ENCODE measurements around the gene ULK4. TPM values are rescaled to one million over a fixed set of nuclear protein-coding genes. Genes with fewer than 3 reads are reported as not detected.

ULK4 gene
- total RNA-seq, 1 donor: 42.5 TPM

DNA sequence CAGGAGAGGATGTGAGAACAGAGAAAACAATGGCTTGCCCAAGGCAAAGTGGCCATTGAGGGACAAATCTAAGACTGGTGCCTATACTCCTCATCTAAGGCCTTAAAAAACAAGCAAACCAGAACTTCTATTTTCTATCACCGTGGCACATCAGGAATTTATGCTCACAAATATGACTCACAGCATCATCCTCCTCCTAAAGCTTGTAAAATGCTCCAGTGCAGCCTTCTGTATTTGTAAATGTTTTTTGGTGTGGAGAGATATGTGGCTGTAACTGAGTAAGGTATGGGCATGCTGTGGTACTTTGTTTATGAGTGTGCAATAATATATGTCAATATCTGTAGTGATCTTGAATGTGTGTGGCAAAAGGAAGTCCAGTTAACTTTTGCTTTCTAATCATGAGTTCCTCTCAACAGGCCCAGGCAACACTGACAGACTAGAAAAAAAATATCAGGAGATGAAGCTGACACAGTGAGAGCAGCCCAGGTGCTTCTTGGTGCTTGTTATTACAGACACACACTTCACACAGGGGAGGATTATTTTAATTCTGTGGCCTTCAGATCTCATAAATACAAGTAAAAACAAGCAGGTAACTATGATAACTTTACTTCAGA is 702.3 kb downstream of the ULK4 start:
- H3K9me3 ChIP-seq (ENCODE audit: low read depth, low read length): no peaks in the 10 kb centered on the region
- H3K27me3 ChIP-seq (ENCODE audit: insufficient read depth, low read length): no peaks in the 10 kb centered on the region
- no peaks in the 10 kb centered on the region for H3K4me1 ChIP-seq (ENCODE audit: insufficient read depth, low read length)
- no peak overlapping the region for H3K4me3 ChIP-seq (ENCODE audit: low read length)

DNA sequence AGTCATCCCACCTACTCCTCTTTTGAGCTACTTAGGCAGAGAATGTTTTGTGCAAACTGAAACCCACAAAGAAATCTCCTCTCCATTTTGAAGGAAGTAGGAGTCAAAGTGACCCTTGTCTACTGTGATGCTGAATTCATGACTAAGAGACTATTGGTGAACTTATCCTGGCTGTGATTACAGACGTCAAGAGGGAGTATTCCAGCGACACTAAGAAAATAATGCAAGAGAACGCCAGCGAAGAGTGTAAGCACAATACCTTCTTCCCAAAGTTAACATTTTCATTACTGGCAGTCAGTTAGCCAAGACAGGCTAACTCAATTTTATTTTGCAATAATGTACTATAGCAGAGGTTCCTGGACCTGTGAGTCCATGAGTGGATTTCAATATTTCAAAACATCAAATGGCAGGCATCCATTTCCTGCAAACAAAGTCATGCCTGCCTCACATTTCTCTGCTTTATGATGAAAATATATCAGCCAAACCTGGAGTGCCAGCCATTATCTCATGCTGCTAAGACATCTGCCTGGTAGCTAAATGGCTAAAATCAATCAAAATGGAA is 703.6 kb downstream of the ULK4 start:
- no peaks in the 10 kb centered on the region for H3K9me3 ChIP-seq (ENCODE audit: low read depth, low read length)
- no peaks in the 10 kb centered on the region for H3K4me1 ChIP-seq (ENCODE audit: insufficient read depth, low read length)
- H3K4me3 ChIP-seq (ENCODE audit: low read length): no peak overlapping the region
- no peaks in the 10 kb centered on the region for H3K27me3 ChIP-seq (ENCODE audit: insufficient read depth, low read length)

DNA sequence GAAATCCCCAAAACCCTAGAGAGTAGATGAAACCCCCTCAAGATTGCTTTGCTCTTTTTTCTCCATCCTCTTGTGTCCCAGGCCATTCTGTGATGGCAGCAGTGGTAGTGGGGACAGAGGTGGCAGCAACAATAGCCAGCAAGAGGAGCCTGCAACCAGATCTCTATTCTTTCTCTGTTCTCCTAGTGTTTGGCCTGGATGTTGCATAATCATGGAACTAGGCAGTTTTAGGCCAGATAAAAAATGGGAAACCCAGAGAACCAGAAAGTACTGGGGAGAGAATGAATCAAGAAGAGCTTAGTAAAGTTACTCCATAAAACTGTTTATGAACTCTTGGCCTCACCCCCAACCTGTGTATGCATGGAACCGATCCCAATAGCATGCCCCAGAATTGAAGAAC is 710.3 kb downstream of the ULK4 start:
- Histone ChIP-seq H3K4me3 (ENCODE audit: low read length) (no peak overlapping the region), H3K4me1 (ENCODE audit: insufficient read depth, low read length) (no peaks in the 10 kb centered on the region), H3K27me3 (ENCODE audit: insufficient read depth, low read length) (no peaks in the 10 kb centered on the region), H3K9me3 (ENCODE audit: low read depth, low read length) (no peaks in the 10 kb centered on the region)

DNA sequence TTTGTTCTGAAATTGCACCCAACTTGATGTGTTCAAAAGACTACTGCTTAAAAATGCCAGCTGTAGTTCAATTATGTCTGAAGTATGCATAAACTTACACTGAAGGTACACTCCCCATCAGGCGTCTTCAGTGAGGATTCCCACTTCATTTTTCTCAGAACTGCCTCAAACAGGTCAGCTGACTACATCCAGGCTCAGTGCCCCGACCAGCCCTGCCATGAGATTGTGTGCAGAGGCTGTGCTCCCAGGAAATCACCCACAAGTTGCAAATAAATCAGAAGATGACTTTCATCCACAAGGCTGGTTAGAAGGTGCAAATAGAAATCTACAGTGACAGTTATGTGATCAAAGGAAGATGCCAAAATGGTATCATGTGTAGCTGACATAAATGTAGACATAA is 711.1 kb downstream of the ULK4 start:
- Histone ChIP-seq H3K4me3 (ENCODE audit: low read length) (no peak overlapping the region), H3K9me3 (ENCODE audit: low read depth, low read length) (no peaks in the 10 kb centered on the region), H3K4me1 (ENCODE audit: insufficient read depth, low read length) (no peaks in the 10 kb centered on the region), H3K27me3 (ENCODE audit: insufficient read depth, low read length) (no peaks in the 10 kb centered on the region)

DNA sequence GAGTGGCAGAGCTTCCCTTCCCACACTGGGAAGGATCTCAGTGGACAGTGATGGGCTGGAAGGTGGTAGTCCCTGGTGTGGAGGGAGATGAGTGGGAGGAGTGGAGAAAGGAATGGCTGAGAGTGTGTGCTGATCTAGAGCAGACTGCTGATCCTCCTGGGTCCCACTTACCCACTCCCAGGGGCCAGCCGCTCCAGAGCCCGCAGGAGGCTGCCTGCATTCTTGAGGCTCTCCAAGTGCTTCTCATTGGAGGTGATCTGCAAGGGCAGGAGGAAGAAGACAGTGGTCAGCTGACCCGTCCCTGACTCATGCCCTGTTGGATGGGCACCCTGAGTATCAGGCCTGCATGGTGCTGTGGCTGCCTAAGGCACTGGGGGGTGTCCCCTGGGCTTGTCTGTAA is 712.6 kb downstream of the ULK4 start:
- no peaks in the 10 kb centered on the region for H3K27me3 ChIP-seq (ENCODE audit: insufficient read depth, low read length)
- H3K4me3 ChIP-seq (ENCODE audit: low read length): no peak overlapping the region
- H3K4me1 ChIP-seq (ENCODE audit: insufficient read depth, low read length): no peaks in the 10 kb centered on the region
- H3K9me3 ChIP-seq (ENCODE audit: low read depth, low read length): no peaks in the 10 kb centered on the region

DNA sequence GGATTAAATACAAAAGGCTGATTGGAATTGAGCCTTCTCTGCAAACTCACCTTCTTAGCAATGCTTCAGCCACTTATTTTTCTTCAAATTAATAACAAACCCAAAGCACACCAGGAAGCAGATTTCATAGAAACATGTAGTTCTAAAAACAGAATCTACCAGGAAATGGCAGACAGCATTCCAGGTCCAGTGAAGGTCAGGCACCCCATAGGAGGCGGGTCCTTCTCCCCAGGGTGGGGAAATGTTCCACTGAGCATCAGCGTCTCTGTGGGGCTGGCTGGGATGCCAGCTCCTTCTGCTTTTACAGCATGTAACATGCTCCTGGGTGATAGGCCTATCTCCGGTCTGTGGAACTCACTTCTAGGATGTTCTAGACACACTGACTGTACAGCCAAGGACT is 713.4 kb downstream of the ULK4 start:
- H3K4me1 ChIP-seq (ENCODE audit: insufficient read depth, low read length): no peaks in the 10 kb centered on the region
- no peaks in the 10 kb centered on the region for H3K9me3 ChIP-seq (ENCODE audit: low read depth, low read length)
- no peaks in the 10 kb centered on the region for H3K27me3 ChIP-seq (ENCODE audit: insufficient read depth, low read length)
- no peak overlapping the region for H3K4me3 ChIP-seq (ENCODE audit: low read length)

DNA sequence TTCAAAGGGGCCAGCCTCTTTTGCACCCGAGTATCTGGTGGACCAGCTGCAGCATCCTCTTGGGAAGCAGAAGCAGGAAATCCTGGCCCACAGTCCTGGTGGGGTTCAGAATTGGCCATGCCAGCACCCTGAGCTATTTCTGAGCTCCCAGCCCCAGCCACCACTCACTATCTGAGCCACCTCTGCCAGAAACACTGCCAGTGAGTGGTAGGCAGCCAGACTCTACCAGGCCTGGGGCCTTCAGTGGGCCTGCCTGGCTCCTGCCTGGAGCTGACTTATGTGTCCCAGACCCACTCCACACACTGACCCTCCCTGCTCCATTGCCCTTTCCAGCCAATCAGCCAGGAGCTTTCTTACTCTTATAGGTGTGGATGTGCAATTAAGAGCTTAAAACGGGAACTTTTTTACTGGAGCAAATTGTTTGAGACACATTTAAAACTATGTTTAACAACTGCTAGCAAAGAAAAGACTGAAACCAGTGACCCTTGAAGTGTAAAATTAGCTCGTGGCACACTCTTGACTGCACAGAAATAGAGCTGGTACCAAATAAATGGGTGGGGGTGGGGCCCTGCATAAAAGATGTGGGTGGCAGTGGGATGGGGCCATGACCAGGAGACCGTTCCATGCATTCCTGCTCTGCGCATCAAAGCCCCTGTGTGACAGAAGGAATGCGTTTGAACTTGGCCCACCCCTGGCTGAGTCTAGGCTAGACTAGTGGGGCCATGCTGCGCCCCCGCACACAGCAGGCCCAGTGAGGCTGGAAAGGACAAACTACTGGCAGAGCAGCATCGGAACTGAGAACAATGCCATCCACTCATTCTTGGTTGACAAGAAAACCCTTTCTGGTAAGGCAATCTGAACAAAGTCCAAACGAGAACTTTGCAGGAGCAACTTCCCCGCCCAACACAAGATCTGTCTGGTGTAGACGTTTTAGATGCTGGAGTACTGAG is 714.6 kb downstream of the ULK4 start:
- H3K9me3 ChIP-seq (ENCODE audit: low read depth, low read length): no peaks in the 10 kb centered on the region
- H3K27me3 ChIP-seq (ENCODE audit: insufficient read depth, low read length): no peaks in the 10 kb centered on the region
- H3K4me1 ChIP-seq (ENCODE audit: insufficient read depth, low read length): no peaks in the 10 kb centered on the region
- H3K4me3 ChIP-seq (ENCODE audit: low read length): no peak overlapping the region

DNA sequence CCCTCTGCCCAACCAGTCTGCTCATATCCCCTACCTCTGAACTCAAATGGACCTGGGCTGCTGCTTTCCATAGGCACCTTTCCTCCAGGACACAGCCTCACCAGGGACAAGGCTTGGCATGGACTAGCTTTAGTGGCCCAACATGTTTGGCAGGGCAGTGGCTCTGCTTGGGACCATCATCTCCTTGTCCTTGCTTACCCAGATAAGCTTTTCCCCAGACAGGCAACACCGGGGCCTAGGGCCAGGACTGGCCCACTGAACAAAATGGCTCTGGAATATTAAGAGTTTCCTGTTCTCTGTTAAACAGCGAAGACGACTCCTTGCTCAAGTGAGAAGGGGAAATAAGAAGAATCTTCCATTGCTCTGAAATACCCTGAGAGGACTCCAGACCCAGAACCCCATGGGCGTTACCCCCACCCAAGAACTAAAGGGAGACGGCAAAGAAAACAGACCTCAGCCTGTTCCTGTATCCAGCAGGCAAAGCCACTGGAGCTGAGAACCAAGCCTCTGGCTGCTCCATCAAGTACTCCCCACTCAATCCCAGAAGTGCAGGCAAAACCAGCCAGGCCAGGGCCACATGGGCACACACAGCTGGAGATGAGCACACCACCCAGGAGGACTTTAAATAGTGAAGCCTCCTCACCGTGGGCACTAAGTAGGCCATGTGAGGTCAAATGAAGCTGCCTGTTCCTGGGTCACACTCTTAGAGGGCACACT is 717.1 kb downstream of the ULK4 start:
- H3K4me3 ChIP-seq (ENCODE audit: low read length): no peak overlapping the region
- no peaks in the 10 kb centered on the region for H3K9me3 ChIP-seq (ENCODE audit: low read depth, low read length)
- H3K27me3 ChIP-seq (ENCODE audit: insufficient read depth, low read length): no peaks in the 10 kb centered on the region
- H3K4me1 ChIP-seq (ENCODE audit: insufficient read depth, low read length): no peaks in the 10 kb centered on the region

DNA sequence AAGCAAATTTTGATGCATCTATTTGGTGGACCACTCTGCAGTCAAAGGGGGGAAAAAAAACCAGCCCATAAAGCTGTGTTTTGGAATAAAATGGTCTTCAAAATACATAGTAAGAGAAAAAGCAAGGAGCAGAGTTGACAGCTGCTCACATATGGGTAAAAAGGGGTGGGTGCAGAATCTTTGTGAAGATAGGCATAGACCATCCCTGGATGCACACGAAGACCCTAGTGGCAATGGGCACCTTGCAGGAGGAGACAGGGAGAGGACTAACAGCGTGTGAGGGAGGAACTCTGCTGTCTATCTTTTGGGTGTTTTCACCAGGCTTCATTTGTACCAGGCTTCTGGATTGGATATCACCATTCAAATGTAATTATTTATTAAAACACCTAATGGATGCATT is 718.7 kb downstream of the ULK4 start:
- Histone ChIP-seq H3K4me1 (ENCODE audit: insufficient read depth, low read length) (no peaks in the 10 kb centered on the region), H3K27me3 (ENCODE audit: insufficient read depth, low read length) (no peaks in the 10 kb centered on the region), H3K9me3 (ENCODE audit: low read depth, low read length) (no peaks in the 10 kb centered on the region), H3K4me3 (ENCODE audit: low read length) (no peak overlapping the region)

DNA sequence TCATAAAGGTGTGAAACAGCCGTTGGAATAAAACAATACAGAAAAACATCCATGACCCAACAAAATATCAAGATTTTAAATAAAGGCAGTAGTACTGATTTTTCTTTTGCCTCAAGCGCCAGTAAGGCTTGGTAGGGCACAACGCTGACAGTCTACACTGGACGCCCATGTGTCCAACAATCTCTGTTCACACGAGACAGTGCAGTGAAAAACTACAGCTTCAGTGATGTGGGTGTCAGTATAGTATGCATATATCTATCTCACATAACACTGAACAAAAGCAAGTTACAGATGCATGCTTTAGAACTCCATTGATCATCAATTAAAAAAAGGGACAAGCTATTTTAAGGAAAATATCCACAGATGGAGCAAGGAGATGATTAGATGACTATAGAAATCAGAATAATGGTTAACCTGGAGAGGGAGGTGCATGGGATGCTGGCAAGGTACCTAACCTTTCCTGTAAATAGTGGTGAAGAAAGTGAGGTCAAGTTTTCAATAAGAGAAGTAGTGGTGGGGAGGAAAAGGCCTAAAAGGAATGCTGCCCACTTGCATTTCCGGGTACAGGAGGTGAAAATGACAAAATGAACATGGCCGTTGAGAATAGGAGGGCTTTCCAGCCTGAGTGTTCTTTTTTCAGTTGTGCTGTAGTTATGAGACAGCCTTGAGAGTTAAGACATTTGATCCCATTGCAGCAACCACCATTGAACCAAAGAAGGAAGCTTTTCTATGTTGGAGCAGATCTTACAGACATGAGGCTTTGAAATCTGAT is 719.9 kb downstream of the ULK4 start:
- Histone ChIP-seq H3K4me3 (ENCODE audit: low read length) (no peak overlapping the region), H3K9me3 (ENCODE audit: low read depth, low read length) (no peaks in the 10 kb centered on the region), H3K4me1 (ENCODE audit: insufficient read depth, low read length) (no peaks in the 10 kb centered on the region), H3K27me3 (ENCODE audit: insufficient read depth, low read length) (no peaks in the 10 kb centered on the region)

DNA sequence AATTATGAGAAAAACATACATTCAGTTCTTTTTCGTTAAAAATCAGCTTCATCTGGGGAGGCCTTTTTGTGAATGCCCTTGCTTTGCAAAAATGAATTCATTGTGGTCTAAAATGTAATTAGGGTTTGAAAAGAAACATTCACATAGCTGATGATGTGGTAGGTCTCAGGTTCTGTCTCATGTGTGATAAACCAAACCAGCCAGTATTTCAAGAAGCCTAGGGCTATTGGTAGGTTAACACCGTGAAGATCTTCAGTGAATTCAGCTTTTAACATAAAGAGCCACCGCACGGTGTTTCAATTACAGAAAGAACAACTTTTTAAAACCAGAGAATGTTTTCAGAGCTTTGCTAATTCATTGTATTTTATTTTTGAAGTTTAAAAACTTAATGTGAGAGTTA is 720.7 kb downstream of the ULK4 start:
- no peaks in the 10 kb centered on the region for H3K27me3 ChIP-seq (ENCODE audit: insufficient read depth, low read length)
- no peaks in the 10 kb centered on the region for H3K9me3 ChIP-seq (ENCODE audit: low read depth, low read length)
- H3K4me3 ChIP-seq (ENCODE audit: low read length): no peak overlapping the region
- H3K4me1 ChIP-seq (ENCODE audit: insufficient read depth, low read length): no peaks in the 10 kb centered on the region

DNA sequence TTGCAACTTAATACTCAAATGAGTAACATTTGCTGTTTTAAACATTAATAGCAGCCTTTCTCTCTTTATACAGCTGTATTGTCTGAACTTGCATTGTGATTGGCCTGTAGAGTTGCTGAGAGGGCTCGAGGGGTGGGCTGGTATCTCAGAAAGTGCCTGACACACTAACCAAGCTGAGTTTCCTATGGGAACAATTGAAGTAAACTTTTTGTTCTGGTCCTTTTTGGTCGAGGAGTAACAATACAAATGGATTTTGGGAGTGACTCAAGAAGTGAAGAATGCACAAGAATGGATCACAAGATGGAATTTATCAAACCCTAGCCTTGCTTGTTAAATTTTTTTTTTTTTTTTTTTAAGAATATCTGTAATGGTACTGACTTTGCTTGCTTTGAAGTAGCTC is 722.3 kb downstream of the ULK4 start:
- Histone ChIP-seq H3K9me3 (ENCODE audit: low read depth, low read length) (no peaks in the 10 kb centered on the region), H3K4me1 (ENCODE audit: insufficient read depth, low read length) (no peaks in the 10 kb centered on the region), H3K4me3 (ENCODE audit: low read length) (no peak overlapping the region), H3K27me3 (ENCODE audit: insufficient read depth, low read length) (no peaks in the 10 kb centered on the region)

DNA sequence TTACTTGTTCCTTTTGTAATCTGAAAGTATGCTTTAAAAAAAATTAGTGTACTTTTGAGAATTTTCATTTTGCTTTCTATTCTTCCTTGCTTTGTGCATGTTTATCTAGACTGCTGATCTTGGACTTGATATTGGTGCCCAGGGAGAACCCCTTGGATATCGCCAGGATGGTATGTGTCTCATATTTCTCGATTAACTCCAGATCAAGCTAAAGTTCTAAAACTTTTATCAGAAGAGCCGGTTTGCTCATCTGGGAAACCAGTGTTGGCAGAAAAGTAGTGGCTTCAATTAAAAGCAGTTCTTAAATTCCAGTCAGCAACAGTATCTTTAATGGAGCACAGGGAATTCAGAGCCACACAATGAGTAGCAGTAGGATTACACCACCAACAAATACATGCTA is 724.0 kb downstream of the ULK4 start:
- Histone ChIP-seq H3K27me3 (ENCODE audit: insufficient read depth, low read length) (no peaks in the 10 kb centered on the region), H3K4me3 (ENCODE audit: low read length) (no peak overlapping the region), H3K9me3 (ENCODE audit: low read depth, low read length) (no peaks in the 10 kb centered on the region), H3K4me1 (ENCODE audit: insufficient read depth, low read length) (no peaks in the 10 kb centered on the region)

DNA sequence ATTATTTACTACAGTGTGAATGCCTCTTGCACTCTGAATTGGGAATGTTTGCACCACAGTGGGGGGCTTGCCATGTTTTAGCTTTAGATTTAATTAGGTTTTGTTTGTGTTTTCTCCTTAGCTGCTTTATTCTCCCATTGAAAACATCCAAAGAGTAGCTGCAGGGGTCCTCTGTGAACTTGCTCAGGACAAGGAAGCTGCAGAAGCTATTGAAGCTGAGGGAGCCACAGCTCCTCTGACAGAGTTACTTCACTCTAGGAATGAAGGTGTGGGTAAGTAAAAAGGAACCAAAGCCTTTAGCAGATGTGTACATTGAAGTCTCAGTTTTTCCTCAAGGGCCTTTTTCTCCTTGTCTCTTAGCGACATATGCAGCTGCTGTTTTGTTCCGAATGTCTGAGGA is 725.7 kb downstream of the ULK4 start:
- H3K9me3 ChIP-seq (ENCODE audit: low read depth, low read length): no peaks in the 10 kb centered on the region
- no peaks in the 10 kb centered on the region for H3K4me1 ChIP-seq (ENCODE audit: insufficient read depth, low read length)
- H3K4me3 ChIP-seq (ENCODE audit: low read length): no peak overlapping the region
- H3K27me3 ChIP-seq (ENCODE audit: insufficient read depth, low read length): no peaks in the 10 kb centered on the region

Data from mononuclear cell (primary cell).